ENCODE data around the gene TMPRSS11A. TPM values are rescaled to one million over a fixed set of nuclear protein-coding genes. Genes with fewer than 3 reads are reported as not detected.

Gene TMPRSS11A
- total RNA-seq, 1 experiment from 2014 or later, result not detected

DNA sequence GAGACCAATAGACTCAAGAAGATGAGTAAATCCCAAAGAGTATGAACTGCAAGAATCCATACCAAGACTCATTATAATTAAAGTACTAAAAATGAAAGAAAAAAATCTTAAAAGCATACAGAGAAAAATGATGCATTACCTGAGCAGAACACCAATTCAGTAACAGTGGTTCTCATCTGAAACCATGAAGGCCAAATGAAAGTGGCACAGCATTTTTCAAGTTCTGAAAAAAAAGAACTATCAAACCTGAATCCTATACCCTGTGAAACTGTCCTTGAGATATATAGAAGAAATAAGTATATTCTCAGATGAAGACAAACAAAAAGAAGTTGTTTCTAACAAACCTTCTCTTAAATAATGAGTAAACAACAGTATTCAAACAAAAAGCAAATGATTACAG, 39.6 kb upstream of the TMPRSS11A start (continued):
- TF ChIP-seq TEAD4 (CRISPR knock-in tag; IDR thresholded peaks at IDR 0.05) (no peak), FOXJ3 (CRISPR knock-in tag; IDR thresholded peaks at IDR 0.05; ENCODE audit: borderline replicate concordance) (no peak), JUN (CRISPR knock-in tag; IDR thresholded peaks at IDR 0.05) (no peak), GTF2I (CRISPR knock-in tag; conservative IDR thresholded peaks at IDR 0.05) (no peak), ZBTB21 (CRISPR knock-in tag; IDR thresholded peaks at IDR 0.05; ENCODE audit: borderline replicate concordance) (no peak)
- TF ChIP-seq, protein P1, sequence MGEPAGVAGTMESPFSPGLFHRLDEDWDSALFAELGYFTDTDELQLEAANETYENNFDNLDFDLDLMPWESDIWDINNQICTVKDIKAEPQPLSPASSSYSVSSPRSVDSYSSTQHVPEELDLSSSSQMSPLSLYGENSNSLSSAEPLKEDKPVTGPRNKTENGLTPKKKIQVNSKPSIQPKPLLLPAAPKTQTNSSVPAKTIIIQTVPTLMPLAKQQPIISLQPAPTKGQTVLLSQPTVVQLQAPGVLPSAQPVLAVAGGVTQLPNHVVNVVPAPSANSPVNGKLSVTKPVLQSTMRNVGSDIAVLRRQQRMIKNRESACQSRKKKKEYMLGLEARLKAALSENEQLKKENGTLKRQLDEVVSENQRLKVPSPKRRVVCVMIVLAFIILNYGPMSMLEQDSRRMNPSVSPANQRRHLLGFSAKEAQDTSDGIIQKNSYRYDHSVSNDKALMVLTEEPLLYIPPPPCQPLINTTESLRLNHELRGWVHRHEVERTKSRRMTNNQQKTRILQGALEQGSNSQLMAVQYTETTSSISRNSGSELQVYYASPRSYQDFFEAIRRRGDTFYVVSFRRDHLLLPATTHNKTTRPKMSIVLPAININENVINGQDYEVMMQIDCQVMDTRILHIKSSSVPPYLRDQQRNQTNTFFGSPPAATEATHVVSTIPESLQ (CRISPR knock-in tag; IDR thresholded peaks at IDR 0.05), result no peak
- TF ChIP-seq, protein P2, sequence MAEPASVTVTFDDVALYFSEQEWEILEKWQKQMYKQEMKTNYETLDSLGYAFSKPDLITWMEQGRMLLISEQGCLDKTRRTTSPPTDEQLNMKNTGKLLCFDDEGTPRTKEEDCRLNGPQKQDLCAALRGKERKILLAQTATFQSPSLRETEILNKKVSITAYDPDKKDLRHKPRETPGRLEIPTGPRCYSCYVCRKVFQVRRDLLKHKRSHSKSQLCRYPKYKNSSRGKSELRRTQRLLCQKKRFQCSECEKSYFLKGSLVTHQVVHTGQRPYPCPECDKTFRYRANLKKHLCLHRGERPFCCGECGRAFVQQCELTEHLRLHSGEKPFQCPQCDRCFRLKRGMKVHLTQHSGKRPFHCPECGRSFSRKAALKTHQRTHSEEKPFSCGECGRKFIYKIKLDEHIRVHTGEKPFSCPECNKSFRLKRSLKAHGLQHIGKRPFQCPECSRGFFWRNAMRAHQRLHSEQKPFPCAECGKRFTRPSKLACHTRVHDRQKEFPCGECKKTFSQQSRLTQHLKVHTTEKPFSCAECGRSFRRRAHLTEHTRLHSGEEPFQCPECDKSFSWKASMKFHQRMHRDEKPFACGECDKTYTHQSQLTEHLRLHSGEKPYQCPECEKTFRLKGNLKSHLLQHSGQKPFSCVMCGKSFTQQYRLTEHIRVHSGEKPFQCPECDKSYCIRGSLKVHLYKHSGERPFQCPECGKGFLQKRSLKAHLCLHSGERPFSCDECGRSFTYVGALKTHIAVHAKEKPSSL (CRISPR knock-in tag; conservative IDR thresholded peaks at IDR 0.05), result no peak
- TF ChIP-seq, protein P3, sequence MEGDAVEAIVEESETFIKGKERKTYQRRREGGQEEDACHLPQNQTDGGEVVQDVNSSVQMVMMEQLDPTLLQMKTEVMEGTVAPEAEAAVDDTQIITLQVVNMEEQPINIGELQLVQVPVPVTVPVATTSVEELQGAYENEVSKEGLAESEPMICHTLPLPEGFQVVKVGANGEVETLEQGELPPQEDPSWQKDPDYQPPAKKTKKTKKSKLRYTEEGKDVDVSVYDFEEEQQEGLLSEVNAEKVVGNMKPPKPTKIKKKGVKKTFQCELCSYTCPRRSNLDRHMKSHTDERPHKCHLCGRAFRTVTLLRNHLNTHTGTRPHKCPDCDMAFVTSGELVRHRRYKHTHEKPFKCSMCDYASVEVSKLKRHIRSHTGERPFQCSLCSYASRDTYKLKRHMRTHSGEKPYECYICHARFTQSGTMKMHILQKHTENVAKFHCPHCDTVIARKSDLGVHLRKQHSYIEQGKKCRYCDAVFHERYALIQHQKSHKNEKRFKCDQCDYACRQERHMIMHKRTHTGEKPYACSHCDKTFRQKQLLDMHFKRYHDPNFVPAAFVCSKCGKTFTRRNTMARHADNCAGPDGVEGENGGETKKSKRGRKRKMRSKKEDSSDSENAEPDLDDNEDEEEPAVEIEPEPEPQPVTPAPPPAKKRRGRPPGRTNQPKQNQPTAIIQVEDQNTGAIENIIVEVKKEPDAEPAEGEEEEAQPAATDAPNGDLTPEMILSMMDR (IDR thresholded peaks at IDR 0.05), result no peak
- TF ChIP-seq, protein P4, sequence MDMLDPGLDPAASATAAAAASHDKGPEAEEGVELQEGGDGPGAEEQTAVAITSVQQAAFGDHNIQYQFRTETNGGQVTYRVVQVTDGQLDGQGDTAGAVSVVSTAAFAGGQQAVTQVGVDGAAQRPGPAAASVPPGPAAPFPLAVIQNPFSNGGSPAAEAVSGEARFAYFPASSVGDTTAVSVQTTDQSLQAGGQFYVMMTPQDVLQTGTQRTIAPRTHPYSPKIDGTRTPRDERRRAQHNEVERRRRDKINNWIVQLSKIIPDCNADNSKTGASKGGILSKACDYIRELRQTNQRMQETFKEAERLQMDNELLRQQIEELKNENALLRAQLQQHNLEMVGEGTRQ (CRISPR knock-in tag; IDR thresholded peaks at IDR 0.05), result no peak
- TF ChIP-seq, protein P5, sequence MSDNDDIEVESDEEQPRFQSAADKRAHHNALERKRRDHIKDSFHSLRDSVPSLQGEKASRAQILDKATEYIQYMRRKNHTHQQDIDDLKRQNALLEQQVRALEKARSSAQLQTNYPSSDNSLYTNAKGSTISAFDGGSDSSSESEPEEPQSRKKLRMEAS (CRISPR knock-in tag; IDR thresholded peaks at IDR 0.05), result no peak

DNA sequence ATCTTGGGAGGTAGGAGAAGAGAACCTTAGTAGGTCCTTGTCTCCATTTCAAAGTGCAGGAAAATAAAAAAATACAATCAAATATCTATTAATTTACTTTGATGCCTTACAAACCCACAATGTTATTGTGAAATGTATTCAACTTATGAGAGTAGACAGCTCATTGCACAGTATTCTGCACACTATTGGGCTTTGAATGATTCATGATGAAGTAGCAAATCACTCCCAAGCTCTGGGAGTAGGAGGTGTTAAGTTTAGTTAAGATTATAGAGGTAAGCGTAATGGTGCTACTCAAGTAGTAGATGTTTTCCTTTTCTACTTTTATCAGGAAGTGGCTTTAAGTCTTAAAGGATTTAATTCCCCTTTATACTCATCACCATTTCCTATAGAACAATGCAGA, 32.8 kb upstream of the TMPRSS11A start:
- TF ChIP-seq MXD4 (CRISPR knock-in tag; IDR thresholded peaks at IDR 0.05; ENCODE audit: borderline replicate concordance), result no peak
- TF ChIP-seq ZNF671 (CRISPR knock-in tag; IDR thresholded peaks at IDR 0.05), result no peak
- no peak for TF ChIP-seq PRRX2 (CRISPR knock-in tag; IDR thresholded peaks at IDR 0.05)
- TF ChIP-seq NFE2L1 (CRISPR knock-in tag; IDR thresholded peaks at IDR 0.05), result no peak
- TF ChIP-seq ZNF396 (CRISPR knock-in tag; IDR thresholded peaks at IDR 0.05; ENCODE audit: borderline replicate concordance), result no peak
- no peak for TF ChIP-seq ETV6 (CRISPR knock-in tag; IDR thresholded peaks at IDR 0.05)
- no peak for TF ChIP-seq KAT7 (CRISPR knock-in tag; IDR thresholded peaks at IDR 0.05; ENCODE audit: borderline replicate concordance)
- no peak for TF ChIP-seq GABPB1 (CRISPR knock-in tag; IDR thresholded peaks at IDR 0.05)
- TF ChIP-seq ESRRA (CRISPR knock-in tag; IDR thresholded peaks at IDR 0.05; ENCODE audit: borderline replicate concordance), result no peak
- no peak for TF ChIP-seq ZNF232 (CRISPR knock-in tag; IDR thresholded peaks at IDR 0.05)
- TF ChIP-seq, protein P3 (IDR thresholded peaks at IDR 0.05), result no peak
- POLR2A ChIA-PET, result no interaction called here

More for the DNA sequence above, 32.8 kb upstream of the TMPRSS11A start:
- Mint-ChIP-seq H3K9me3 (no peaks in the 10 kb centered on the region), H3K4me3 (no peak overlapping the region), H3K4me1 (no peaks in the 10 kb centered on the region), H3K27me3 (ENCODE audit: low read depth) (no peaks in the 10 kb centered on the region), H3K27ac (no peak overlapping the region), H3K36me3 (no peaks in the 10 kb centered on the region)
- DNase-seq (ENCODE audit: low spot score), result no peak
- no peak for ATAC-seq
- CTCF ChIA-PET, result no interaction called here

All from WTC11 (cell line).